Transverse colon (tissue), 4 donors: ENCODE data around the gene PRKCH.

ENCODE experiments used
- EP300 ChIP-seq: sonication (generic); formaldehyde crosslinking; IDR thresholded peaks from one replicate; pipeline ENCODE4 v1.6.1; 2017; ENCODE audit warnings: antibody characterized with exemption, low read depth
- POLR2A ChIP-seq: fragments of 450-650 bp; IDR thresholded peaks from one replicate; pipeline ENCODE4 v1.6.1; 2016; ENCODE audit warnings: antibody characterized with exemption, mild to moderate bottlenecking, moderate library complexity
- POLR2AphosphoS5 ChIP-seq, 3 donors: sonication (generic); formaldehyde crosslinking; IDR thresholded peaks; one replicate each; pipeline ENCODE4 v1.6.1; 2016; ENCODE audit warnings: antibody characterized with exemption in 3 of 3
- TF ChIP-seq, protein P1 (sequence below), 5 experiments: fragments of 200-600 bp in 3 of 5; fragments of 450-650 bp in 2 of 5; sonication (generic) in 3 of 5; IDR thresholded peaks; 1 replicate in 2 of 5; 2 replicates in 3 of 5; pipeline ENCODE4 v1.5.1; 2016 to 2017; ENCODE audit warnings: antibody characterized with exemption in 5 of 5, inconsistent platforms in 3 of 5, mild to moderate bottlenecking in 2 of 5, moderate library complexity in 1 of 5

DNA sequence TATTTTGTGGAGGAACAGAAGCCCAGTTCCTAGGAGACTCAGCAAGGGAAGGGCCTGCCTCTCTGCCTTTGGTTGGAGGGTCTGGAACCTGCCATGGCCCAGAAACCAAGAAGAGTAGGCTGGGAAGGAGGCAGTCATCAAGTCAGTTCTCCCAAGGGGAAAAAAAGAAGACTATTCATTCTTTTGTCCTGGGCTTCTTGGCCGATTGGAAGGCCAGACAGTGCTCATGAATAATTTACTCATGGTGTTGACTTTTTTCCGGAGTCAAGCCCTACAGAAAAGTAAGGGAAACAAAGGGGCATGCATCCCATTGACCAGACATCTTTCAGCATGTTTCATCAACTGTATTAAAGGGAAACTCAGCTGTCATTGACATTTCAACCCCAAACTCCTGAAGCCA lies 168.1 kb downstream of the PRKCH start:
- TF ChIP-seq, protein P1, sequence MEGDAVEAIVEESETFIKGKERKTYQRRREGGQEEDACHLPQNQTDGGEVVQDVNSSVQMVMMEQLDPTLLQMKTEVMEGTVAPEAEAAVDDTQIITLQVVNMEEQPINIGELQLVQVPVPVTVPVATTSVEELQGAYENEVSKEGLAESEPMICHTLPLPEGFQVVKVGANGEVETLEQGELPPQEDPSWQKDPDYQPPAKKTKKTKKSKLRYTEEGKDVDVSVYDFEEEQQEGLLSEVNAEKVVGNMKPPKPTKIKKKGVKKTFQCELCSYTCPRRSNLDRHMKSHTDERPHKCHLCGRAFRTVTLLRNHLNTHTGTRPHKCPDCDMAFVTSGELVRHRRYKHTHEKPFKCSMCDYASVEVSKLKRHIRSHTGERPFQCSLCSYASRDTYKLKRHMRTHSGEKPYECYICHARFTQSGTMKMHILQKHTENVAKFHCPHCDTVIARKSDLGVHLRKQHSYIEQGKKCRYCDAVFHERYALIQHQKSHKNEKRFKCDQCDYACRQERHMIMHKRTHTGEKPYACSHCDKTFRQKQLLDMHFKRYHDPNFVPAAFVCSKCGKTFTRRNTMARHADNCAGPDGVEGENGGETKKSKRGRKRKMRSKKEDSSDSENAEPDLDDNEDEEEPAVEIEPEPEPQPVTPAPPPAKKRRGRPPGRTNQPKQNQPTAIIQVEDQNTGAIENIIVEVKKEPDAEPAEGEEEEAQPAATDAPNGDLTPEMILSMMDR (IDR thresholded peaks at IDR 0.05): no peak
- TF ChIP-seq EP300 (no peak), POLR2A (no peak), POLR2AphosphoS5 (IDR thresholded peaks at IDR 0.05) (no peak)
